GM12878 (cell line): ENCODE data around the gene PLAGL1. TPM values are rescaled to one million over a fixed set of nuclear protein-coding genes. Genes with fewer than 3 reads are reported as not detected.

Experiments
- ATAC-seq: fragments of 200-7000 bp; cut with Tn5 transposase; 3 replicates; pipeline ENCODE4 v1.9.1; 2020; ENCODE audit warnings: mild to moderate bottlenecking, moderate library complexity
- BruUV-seq: library from RNA; stranded (reverse); fragments of 400-500 nt; replicated peaks from 2 replicates; lab custom pipeline; 2021; lab: Mats Ljungman, UMichigan
- CTCF ChIA-PET: fragments of 300-600 bp; sonication (Branson Sonifier 250); formaldehyde crosslinking; extraction: SDS; loops from one replicate; lab custom pipeline; 2021; ENCODE audit warnings: inconsistent platforms; lab: Yijun Ruan, JAX
- POLR2A ChIA-PET: fragments of 350-600 bp; formaldehyde crosslinking; extraction: SDS; loops from one replicate; lab custom pipeline; 2021; ENCODE audit warnings: inconsistent platforms; lab: Charles Lee
- RAD21 ChIA-PET: fragments of 300-600 bp; sonication (Branson Sonifier 250); formaldehyde crosslinking; loops from one replicate; lab custom pipeline; 2023; ENCODE audit warnings: antibody characterized with exemption; ENCODE audit not compliant: unreplicated experiment; lab: Charles Lee
- SMC1A ChIA-PET: fragments of 300-600 bp; sonication (Branson Sonifier 250); formaldehyde crosslinking; loops from one replicate; lab custom pipeline; 2023; ENCODE audit not compliant: unreplicated experiment, uncharacterized antibody; lab: Charles Lee
- DNase-seq: peaks from one replicate; pipeline ENCODE4 v3.0.0-alpha.2; 2011; ENCODE audit warnings: low read depth, low spot score
- FAIRE-seq: peaks from 3 replicates; lab custom pipeline; 2011; peaks lifted over from hg19 to GRCh38; lab: Jason Lieb, UNC
- H2AFZ ChIP-seq: 2 replicates; pipeline ENCODE4 v1.6.0; 2011; ENCODE audit warnings: low read depth, low read length, control low read depth; ENCODE audit not compliant: control insufficient read depth
- H3K27ac ChIP-seq: 2 replicates; pipeline ENCODE4 v1.5.1; 2011; ENCODE audit warnings: control low read depth; ENCODE audit not compliant: control insufficient read depth, insufficient read depth
- H3K27me3 ChIP-seq, 2 experiments: replicated peaks in 1 of 2; 2 replicates each; pipeline versions ENCODE4 v1.6.0 to v1.6.1; 2011; ENCODE audit warnings: low read length in 1 of 2; ENCODE audit not compliant: control insufficient read depth in 2 of 2, insufficient read depth in 2 of 2
- H3K36me3 ChIP-seq, 2 experiments: 2 replicates each; pipeline ENCODE4 v1.5.1; 2011; ENCODE audit warnings: low read length in 1 of 2; ENCODE audit not compliant: control insufficient read depth in 2 of 2, insufficient read depth in 2 of 2
- H3K4me1 ChIP-seq: 2 replicates; pipeline ENCODE4 v1.6.1; 2011; ENCODE audit warnings: mild to moderate bottlenecking, low read length, moderate library complexity, mixed read lengths; ENCODE audit not compliant: control insufficient read depth, insufficient read depth
- H3K4me2 ChIP-seq: 2 replicates; pipeline ENCODE4 v1.6.0; 2011; ENCODE audit warnings: control low read depth; ENCODE audit not compliant: control insufficient read depth, insufficient read depth
- H3K4me3 ChIP-seq: fragments of 200-600 bp; sonication (generic); 2 replicates; pipeline ENCODE4 v1.5.1; 2016
- H3K79me2 ChIP-seq: 2 replicates; pipeline ENCODE4 v1.6.0; 2011; ENCODE audit warnings: low read length; ENCODE audit not compliant: control insufficient read depth, insufficient read depth
- H3K9ac ChIP-seq: 2 replicates; pipeline ENCODE4 v1.8.0; 2011; ENCODE audit warnings: low read length, control low read depth, mixed read lengths; ENCODE audit not compliant: control insufficient read depth, insufficient read depth
- H3K9me3 ChIP-seq: replicated peaks from 3 replicates; pipeline ENCODE4 v1.5.1; 2011; ENCODE audit warnings: mild to moderate bottlenecking, low read length; ENCODE audit not compliant: control insufficient read depth, insufficient read depth
- H4K20me1 ChIP-seq: 2 replicates; pipeline ENCODE4 v1.6.0; 2011; ENCODE audit not compliant: control insufficient read depth, insufficient read depth
- BCLAF1 ChIP-seq: fragments of 450-650 bp; IDR thresholded peaks from 2 replicates; pipeline ENCODE4 v1.6.1; 2017; ENCODE audit warnings: antibody characterized with exemption, mild to moderate bottlenecking, moderate library complexity
- ETV6 ChIP-seq, 2 experiments: fragments of 450-650 bp in 1 of 2; IDR thresholded peaks in 1 of 2; conservative IDR thresholded peaks in 1 of 2; 2 replicates each; pipeline ENCODE4 v1.6.1; 2014; ENCODE audit warnings: antibody characterized with exemption in 1 of 2, borderline replicate concordance in 1 of 2, low read depth in 1 of 2, mild to moderate bottlenecking in 1 of 2, moderate library complexity in 1 of 2
- HDAC6 ChIP-seq: fragments of 200-600 bp; sonication (generic); IDR thresholded peaks from one replicate; pipeline ENCODE4 v1.8.0; 2017; ENCODE audit warnings: antibody characterized with exemption; ENCODE audit not compliant: unreplicated experiment
- MEF2B ChIP-seq: fragments of 450-650 bp; IDR thresholded peaks from 2 replicates; pipeline ENCODE4 v1.6.1; 2018; ENCODE audit warnings: mild to moderate bottlenecking, moderate library complexity; ENCODE audit not compliant: partially characterized antibody, poor library complexity, severe bottlenecking
- NFYA ChIP-seq: IDR thresholded peaks from 2 replicates; pipeline ENCODE4 v1.6.1; 2011; ENCODE audit warnings: low read depth, mild to moderate bottlenecking, low read length, improper control_type of control experiment, borderline replicate concordance
- PKNOX1 ChIP-seq: fragments of 450-650 bp; IDR thresholded peaks from 2 replicates; pipeline ENCODE4 v1.6.1; 2016; ENCODE audit warnings: mild to moderate bottlenecking
- RCOR1 ChIP-seq: conservative IDR thresholded peaks from 2 replicates; pipeline ENCODE4 v1.6.1; 2012; ENCODE audit warnings: low read depth, low read length, improper control_type of control experiment
- RFX5 ChIP-seq: IDR thresholded peaks from 2 replicates; pipeline ENCODE4 v1.6.1; 2011; ENCODE audit warnings: low read depth, low read length, improper control_type of control experiment
- SREBF1 ChIP-seq: IDR thresholded peaks from 2 replicates; pipeline ENCODE4 v1.6.1; 2012; ENCODE audit warnings: mild to moderate bottlenecking, low read length
- WGBS: methylation state at CpG from one replicate; pipeline ENCODE4 v1.1.6; 2016; ENCODE audit warnings: low lambda C conversion rate; ENCODE audit not compliant: insufficient replicate concordance, insufficient coverage; ENCODE audit errors: missing lambda C conversion rate; 5-methylcytosine and 5-hydroxymethylcytosine counted together
- in situ Hi-C: fragments of 300-500 bp; cut with MboI; formaldehyde crosslinking; loops from 9 replicates; pipeline ENCODE4 v1.14.3; 2018; ENCODE audit warnings: mixed read lengths
- intact Hi-C: fragments of 100-400 bp; cut with micrococcal nuclease; formaldehyde crosslinking; loops from one replicate; pipeline ENCODE4 v1.14.2; 2022; ENCODE audit not compliant: unreplicated experiment
- polyA plus RNA-seq, 11 experiments: library from polyadenylated mRNA; depleted of rRNA in 4 of 11; unstranded in 6 of 11; stranded (reverse) in 5 of 11; fragments of >200 nt; fragmentation: Nextera tagmentation in 4 of 11; fragmentation: Illumina TruSeq in 1 of 11; extraction: Ambion mirVana in 4 of 11; extraction: Trizol in 1 of 11; gene quantifications; 1 replicate in 1 of 11; 2 replicates in 10 of 11; pipeline versions ENCODE4 v1.2.1 to v1.2.3, GENCODE V29; 2011 to 2016; ENCODE audit warnings: inconsistent platforms in 2 of 11, missing spikeins in 2 of 11, low read depth in 1 of 11
- total RNA-seq, 4 experiments: library from RNA; depleted of rRNA in 3 of 4; stranded (reverse); fragments of >200 nt in 3 of 4; fragmentation: Illumina TruSeq in 1 of 4; extraction: Trizol in 1 of 4; gene quantifications; 2 replicates each; pipeline versions ENCODE4 v1.2.1 to v1.2.3, GENCODE V29; 2013 to 2021
- TF ChIP-seq, protein P1 (sequence below): fragments of 450-650 bp; formaldehyde crosslinking; IDR thresholded peaks from 2 replicates; pipeline ENCODE4 v1.5.0; 2022; ENCODE audit warnings: mild to moderate bottlenecking, missing genetic modification characterization
- TF ChIP-seq, protein P2 (sequence below): fragments of 450-650 bp; IDR thresholded peaks from 2 replicates; pipeline ENCODE4 v1.6.1; 2017; ENCODE audit warnings: mild to moderate bottlenecking, moderate library complexity

The PLAGL1 gene
- total and polyA plus RNA-seq, 10 of the 15 experiments (the other 5 are each of a cell fraction or from before 2014, with no cell fraction given), result 2.6 to 19.1 (median 5.7) TPM

DNA sequence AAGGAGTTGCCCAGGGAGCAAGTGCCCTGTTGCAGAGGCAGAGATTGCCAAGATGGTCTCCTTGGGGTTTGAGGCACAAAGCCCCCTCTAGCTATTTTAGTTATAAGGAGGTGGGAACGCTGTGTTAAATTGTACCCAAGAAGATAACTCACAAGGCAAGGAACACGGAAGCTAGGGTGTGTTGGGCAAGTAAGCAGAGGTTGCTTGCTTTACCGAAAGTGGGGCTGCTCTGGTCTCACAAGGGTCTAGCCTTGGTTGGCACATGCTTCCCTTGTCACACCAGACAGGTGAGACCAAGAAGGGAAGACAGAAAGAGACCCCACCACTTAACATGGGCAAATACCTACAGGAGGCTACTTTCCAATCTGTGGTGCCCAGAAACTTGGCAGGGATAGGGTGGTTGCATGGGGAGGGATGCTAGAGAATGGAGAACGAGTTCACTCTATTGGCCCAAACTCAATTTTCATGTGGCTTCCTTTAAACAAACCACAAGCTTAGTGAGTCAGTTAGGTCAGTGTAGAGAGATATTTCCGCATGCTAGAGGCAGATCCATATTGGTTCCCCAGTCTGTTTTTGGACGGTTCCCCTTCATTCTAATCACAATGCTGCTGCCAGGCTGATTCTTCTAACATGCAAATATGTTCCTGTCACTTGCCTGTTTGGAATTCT is 42.4 kb downstream of the PLAGL1 start:
- H3K9ac ChIP-seq, result no peak overlapping the region
- peaks cover 0 to 3% of the 10 kb centered on the region in 2 experiments; a peak in 2 of 4 replicates for H3K36me3 ChIP-seq
- BruUV-seq, result no TSS peak
- no peaks in the 10 kb centered on the region for H3K4me1 ChIP-seq
- ChIA-PET RAD21 (no interaction called here), SMC1A (interaction anchor here (1.0 kb wide), 1 partner anchor 25 kb away, joined by 3 read pairs; no protein-coding TSS in a partner anchor), POLR2A (no interaction called here), CTCF (no interaction called here)
- H3K4me2 ChIP-seq, result no peak overlapping the region
- H3K79me2 ChIP-seq, result no peaks in the 10 kb centered on the region
- intact Hi-C loops, result no loop called here
- no peak for ATAC-seq
- H3K4me3 ChIP-seq, result no peak overlapping the region
- no peak for DNase-seq
- no peak overlapping the region for H3K27ac ChIP-seq
- no peak for FAIRE-seq
- in situ Hi-C loops, result no loop called here
- H3K27me3 ChIP-seq, result no peaks in the 10 kb centered on the region
- H2AFZ ChIP-seq, result no peak overlapping the region
- WGBS, result 73% methylated on average over 6 of the region's 6 CpGs
- H3K9me3 ChIP-seq, result no peaks in the 10 kb centered on the region
- no peaks in the 10 kb centered on the region for H4K20me1 ChIP-seq
- no peak for TF ChIP-seq PKNOX1
- TF ChIP-seq MEF2B, result no peak
- no peak for TF ChIP-seq RCOR1
- TF ChIP-seq SREBF1, result no peak
- no peak for TF ChIP-seq HDAC6
- TF ChIP-seq RFX5, result no peak
- no peak for TF ChIP-seq BCLAF1
- TF ChIP-seq ETV6 (conservative IDR thresholded peaks at IDR 0.05 in 1 of 2, IDR thresholded peaks at IDR 0.05 in 1 of 2; ENCODE audit: borderline replicate concordance in 1 of 2, low read depth in 1 of 2), result no peak
- TF ChIP-seq, protein P1, sequence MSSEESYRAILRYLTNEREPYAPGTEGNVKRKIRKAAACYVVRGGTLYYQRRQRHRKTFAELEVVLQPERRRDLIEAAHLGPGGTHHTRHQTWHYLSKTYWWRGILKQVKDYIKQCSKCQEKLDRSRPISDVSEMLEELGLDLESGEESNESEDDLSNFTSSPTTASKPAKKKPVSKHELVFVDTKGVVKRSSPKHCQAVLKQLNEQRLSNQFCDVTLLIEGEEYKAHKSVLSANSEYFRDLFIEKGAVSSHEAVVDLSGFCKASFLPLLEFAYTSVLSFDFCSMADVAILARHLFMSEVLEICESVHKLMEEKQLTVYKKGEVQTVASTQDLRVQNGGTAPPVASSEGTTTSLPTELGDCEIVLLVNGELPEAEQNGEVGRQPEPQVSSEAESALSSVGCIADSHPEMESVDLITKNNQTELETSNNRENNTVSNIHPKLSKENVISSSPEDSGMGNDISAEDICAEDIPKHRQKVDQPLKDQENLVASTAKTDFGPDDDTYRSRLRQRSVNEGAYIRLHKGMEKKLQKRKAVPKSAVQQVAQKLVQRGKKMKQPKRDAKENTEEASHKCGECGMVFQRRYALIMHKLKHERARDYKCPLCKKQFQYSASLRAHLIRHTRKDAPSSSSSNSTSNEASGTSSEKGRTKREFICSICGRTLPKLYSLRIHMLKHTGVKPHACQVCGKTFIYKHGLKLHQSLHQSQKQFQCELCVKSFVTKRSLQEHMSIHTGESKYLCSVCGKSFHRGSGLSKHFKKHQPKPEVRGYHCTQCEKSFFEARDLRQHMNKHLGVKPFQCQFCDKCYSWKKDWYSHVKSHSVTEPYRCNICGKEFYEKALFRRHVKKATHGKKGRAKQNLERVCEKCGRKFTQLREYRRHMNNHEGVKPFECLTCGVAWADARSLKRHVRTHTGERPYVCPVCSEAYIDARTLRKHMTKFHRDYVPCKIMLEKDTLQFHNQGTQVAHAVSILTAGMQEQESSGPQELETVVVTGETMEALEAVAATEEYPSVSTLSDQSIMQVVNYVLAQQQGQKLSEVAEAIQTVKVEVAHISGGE (CRISPR knock-in tag), result no peak
- TF ChIP-seq NFYA, result no peak
- TF ChIP-seq, protein P2, sequence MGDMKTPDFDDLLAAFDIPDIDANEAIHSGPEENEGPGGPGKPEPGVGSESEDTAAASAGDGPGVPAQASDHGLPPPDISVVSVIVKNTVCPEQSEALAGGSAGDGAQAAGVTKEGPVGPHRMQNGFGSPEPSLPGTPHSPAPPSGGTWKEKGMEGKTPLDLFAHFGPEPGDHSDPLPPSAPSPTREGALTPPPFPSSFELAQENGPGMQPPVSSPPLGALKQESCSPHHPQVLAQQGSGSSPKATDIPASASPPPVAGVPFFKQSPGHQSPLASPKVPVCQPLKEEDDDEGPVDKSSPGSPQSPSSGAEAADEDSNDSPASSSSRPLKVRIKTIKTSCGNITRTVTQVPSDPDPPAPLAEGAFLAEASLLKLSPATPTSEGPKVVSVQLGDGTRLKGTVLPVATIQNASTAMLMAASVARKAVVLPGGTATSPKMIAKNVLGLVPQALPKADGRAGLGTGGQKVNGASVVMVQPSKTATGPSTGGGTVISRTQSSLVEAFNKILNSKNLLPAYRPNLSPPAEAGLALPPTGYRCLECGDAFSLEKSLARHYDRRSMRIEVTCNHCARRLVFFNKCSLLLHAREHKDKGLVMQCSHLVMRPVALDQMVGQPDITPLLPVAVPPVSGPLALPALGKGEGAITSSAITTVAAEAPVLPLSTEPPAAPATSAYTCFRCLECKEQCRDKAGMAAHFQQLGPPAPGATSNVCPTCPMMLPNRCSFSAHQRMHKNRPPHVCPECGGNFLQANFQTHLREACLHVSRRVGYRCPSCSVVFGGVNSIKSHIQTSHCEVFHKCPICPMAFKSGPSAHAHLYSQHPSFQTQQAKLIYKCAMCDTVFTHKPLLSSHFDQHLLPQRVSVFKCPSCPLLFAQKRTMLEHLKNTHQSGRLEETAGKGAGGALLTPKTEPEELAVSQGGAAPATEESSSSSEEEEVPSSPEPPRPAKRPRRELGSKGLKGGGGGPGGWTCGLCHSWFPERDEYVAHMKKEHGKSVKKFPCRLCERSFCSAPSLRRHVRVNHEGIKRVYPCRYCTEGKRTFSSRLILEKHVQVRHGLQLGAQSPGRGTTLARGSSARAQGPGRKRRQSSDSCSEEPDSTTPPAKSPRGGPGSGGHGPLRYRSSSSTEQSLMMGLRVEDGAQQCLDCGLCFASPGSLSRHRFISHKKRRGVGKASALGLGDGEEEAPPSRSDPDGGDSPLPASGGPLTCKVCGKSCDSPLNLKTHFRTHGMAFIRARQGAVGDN, result no peak
